A549 (cell line): ENCODE measurements around the gene HOXB1. TPM values are rescaled to one million over a fixed set of nuclear protein-coding genes. Genes with fewer than 3 reads are reported as not detected.

Experiments used
- ATAC-seq, 2 experiments: fragments of 200-7000 bp in 1 of 2; fragments of >200 bp in 1 of 2; cut with Nextera tagmentation in 1 of 2; cut with Tn5 transposase in 1 of 2; 3 replicates each; pipeline versions ENCODE4 v1.8.0 to v1.9.1; 2018 to 2020; ENCODE audit warnings: mild to moderate bottlenecking in 1 of 2, moderate library complexity in 1 of 2
- CTCF ChIA-PET: fragments of 300-600 bp; sonication (Branson Sonifier 250); formaldehyde crosslinking; extraction: SDS; loops from one replicate; lab custom pipeline; 2021; ENCODE audit warnings: antibody characterized with exemption, inconsistent platforms; lab: Yijun Ruan, JAX
- POLR2A ChIA-PET: fragments of 350-600 bp; formaldehyde crosslinking; extraction: SDS; loops from one replicate; lab custom pipeline; 2021; ENCODE audit warnings: antibody characterized with exemption, inconsistent platforms; lab: Yijun Ruan, JAX
- DNase-seq, 2 experiments: peaks; one replicate each; pipeline versions ENCODE4 v3.0.0 to v3.0.0-alpha.2; 2011 to 2016; ENCODE audit warnings: low read depth in 1 of 2, low spot score in 1 of 2
- FAIRE-seq: peaks from 2 replicates; lab custom pipeline; 2011; peaks lifted over from hg19 to GRCh38; lab: Jason Lieb, UNC
- H3K27ac ChIP-seq, 2 experiments: fragments of >200 bp; sonication (Bioruptor Twin); formaldehyde crosslinking; 3 replicates each; pipeline ENCODE4 v1.5.1; 2016 to 2017
- H3K4me1 ChIP-seq: fragments of >200 bp; sonication (Bioruptor Twin); formaldehyde crosslinking; 3 replicates; pipeline ENCODE4 v1.6.1; 2016
- H3K4me2 ChIP-seq: fragments of >200 bp; sonication (Bioruptor Twin); formaldehyde crosslinking; 3 replicates; pipeline ENCODE4 v1.6.1; 2016
- H3K4me3 ChIP-seq: fragments of >200 bp; sonication (Bioruptor Twin); formaldehyde crosslinking; 3 replicates; pipeline ENCODE4 v1.5.1; 2016
- H3K9me3 ChIP-seq: fragments of >200 bp; sonication (Bioruptor Twin); formaldehyde crosslinking; 3 replicates; pipeline ENCODE4 v1.6.1; 2016
- CBX8 ChIP-seq: fragments of 200-600 bp; sonication (generic); IDR thresholded peaks from 2 replicates; pipeline ENCODE4 v1.6.1; 2016
- CHD4 ChIP-seq: fragments of 200-600 bp; sonication (generic); IDR thresholded peaks from 2 replicates; pipeline ENCODE4 v1.6.1; 2016; ENCODE audit warnings: antibody characterized with exemption, mild to moderate bottlenecking, borderline replicate concordance
- EHF ChIP-seq: fragments of 250-450 bp; sonication (Bioruptor Pico); IDR thresholded peaks from 2 replicates; pipeline ENCODE4 v1.5.0; 2020; ENCODE audit warnings: mild to moderate bottlenecking
- EHMT2 ChIP-seq: fragments of 200-600 bp; sonication (generic); IDR thresholded peaks from 2 replicates; pipeline ENCODE4 v1.6.1; 2016; ENCODE audit warnings: antibody characterized with exemption, low read depth, mild to moderate bottlenecking, moderate library complexity
- ELK1 ChIP-seq: fragments of 150-350 bp; IDR thresholded peaks from 2 replicates; pipeline ENCODE4 v1.6.1; 2014; ENCODE audit warnings: low read depth, mild to moderate bottlenecking, low read length
- ESRRA ChIP-seq: fragments of 150-350 bp; IDR thresholded peaks from 2 replicates; pipeline ENCODE4 v1.6.1; 2014; ENCODE audit warnings: mild to moderate bottlenecking, low read length, borderline replicate concordance
- FOSB ChIP-seq: fragments of 250-450 bp; sonication (Bioruptor Pico); IDR thresholded peaks from 2 replicates; pipeline ENCODE4 v1.5.0; 2020; ENCODE audit warnings: mild to moderate bottlenecking, moderate library complexity
- FOSL2 ChIP-seq, 2 experiments: fragments of 450-650 bp in 1 of 2; fragments of >200 bp in 1 of 2; sonication (Bioruptor Twin) in 1 of 2; formaldehyde crosslinking; IDR thresholded peaks; 2 replicates each; pipeline versions ENCODE4 v1.5.0 to v1.6.1; 2016 to 2020; ENCODE audit warnings: mild to moderate bottlenecking in 1 of 2, moderate library complexity in 1 of 2
- HEYL ChIP-seq: fragments of 250-450 bp; sonication (Bioruptor Pico); IDR thresholded peaks from 2 replicates; pipeline ENCODE4 v1.8.0; 2021; ENCODE audit warnings: mild to moderate bottlenecking, moderate library complexity
- HOXA7 ChIP-seq: fragments of 250-450 bp; sonication (Bioruptor Pico); IDR thresholded peaks from 2 replicates; pipeline ENCODE4 v1.5.0; 2020; ENCODE audit warnings: mild to moderate bottlenecking, moderate library complexity
- JUNB ChIP-seq: fragments of >200 bp; sonication (Bioruptor Twin); formaldehyde crosslinking; IDR thresholded peaks from 2 replicates; pipeline ENCODE4 v1.6.1; 2016
- KDM1A ChIP-seq: fragments of 200-600 bp; sonication (generic); IDR thresholded peaks from 2 replicates; pipeline ENCODE4 v1.6.1; 2016; ENCODE audit warnings: low read depth, mild to moderate bottlenecking
- KDM5A ChIP-seq: fragments of 200-600 bp; sonication (generic); IDR thresholded peaks from 2 replicates; pipeline ENCODE4 v1.6.1; 2016; ENCODE audit warnings: antibody characterized with exemption, mild to moderate bottlenecking
- MAZ ChIP-seq: fragments of 150-350 bp; IDR thresholded peaks from 2 replicates; pipeline ENCODE4 v1.6.1; 2014; ENCODE audit warnings: antibody characterized with exemption, low read depth, low read length, borderline replicate concordance
- POLR2AphosphoS2 ChIP-seq: conservative IDR thresholded peaks from 2 replicates; pipeline ENCODE4 v1.6.1; 2012; ENCODE audit warnings: low read length, improper control_type of control experiment, inconsistent platforms
- RFX5 ChIP-seq: fragments of 450-650 bp; IDR thresholded peaks from 2 replicates; pipeline ENCODE4 v1.7.1; 2014; ENCODE audit warnings: antibody characterized with exemption, mild to moderate bottlenecking, moderate library complexity
- RNF2 ChIP-seq: fragments of 200-600 bp; sonication (generic); IDR thresholded peaks from 2 replicates; pipeline ENCODE4 v1.6.1; 2016; ENCODE audit warnings: low read depth, mild to moderate bottlenecking, antibody characterized with exemption, moderate library complexity, borderline replicate concordance
- TP53 ChIP-seq: fragments of 250-450 bp; sonication (Bioruptor Pico); IDR thresholded peaks from 2 replicates; pipeline ENCODE4 v1.5.0; 2021; ENCODE audit warnings: mild to moderate bottlenecking, moderate library complexity
- ZFP36 ChIP-seq: fragments of 450-650 bp; IDR thresholded peaks from 2 replicates; pipeline ENCODE4 v1.6.1; 2014; ENCODE audit warnings: borderline replicate concordance; ENCODE audit not compliant: partially characterized antibody
- ZSCAN20 ChIP-seq: fragments of 250-450 bp; sonication (Bioruptor Pico); IDR thresholded peaks from 2 replicates; pipeline ENCODE4 v1.8.0; 2022; ENCODE audit warnings: mild to moderate bottlenecking, moderate library complexity
- WGBS: methylation state at CpG from one replicate; pipeline ENCODE4 v1.1.6; 2017; ENCODE audit errors: missing lambda C conversion rate; 5-methylcytosine and 5-hydroxymethylcytosine counted together
- polyA plus RNA-seq, 4 experiments: library from polyadenylated mRNA; depleted of rRNA in 3 of 4; stranded (reverse); fragments of >200 nt; fragmentation: RNase III in 1 of 4; extraction: RNeasy Plus Mini Kit Qiagen cat#74134 plus additional on column Dnase treatment in 1 of 4; gene quantifications; 2 replicates in 3 of 4; 3 replicates in 1 of 4; pipeline ENCODE4 v1.2.3, GENCODE V29; 2011 to 2017
- TF ChIP-seq, protein P1 (sequence below): fragments of 250-450 bp; sonication (Bioruptor Pico); IDR thresholded peaks from 2 replicates; pipeline ENCODE4 v1.5.0; 2021; ENCODE audit warnings: mild to moderate bottlenecking, moderate library complexity, borderline replicate concordance

The HOXB1 gene
- polyA plus RNA-seq, 2 of the 4 experiments (the other 2 are of a cell fraction), result not detected

GRCh38 chr17:48552466-48553189 is 21.8 kb upstream of the HOXB1 start:
- ChIA-PET POLR2A (no interaction called here), CTCF (no interaction called here)
- H3K4me3 ChIP-seq, result no peak overlapping the region
- no peak for DNase-seq
- peak; percentile 68 for FAIRE-seq
- H3K4me2 ChIP-seq, result peak overlapping the region; percentile 89; the same call in 2 of the 3 replicates
- WGBS, result 84% methylated on average over 11 of the region's 11 CpGs
- H3K9me3 ChIP-seq, result no peaks in the 10 kb centered on the region
- TF ChIP-seq FOSL2 (IDR thresholded peaks at IDR 0.05) (no peak), FOSL2 (CRISPR knock-in tag; IDR thresholded peaks at IDR 0.05) (no peak), EHF (CRISPR knock-in tag) (no peak), HOXA7 (CRISPR knock-in tag) (no peak), TP53 (CRISPR knock-in tag) (no peak), POLR2AphosphoS2 (no peak), RNF2 (no peak), CHD4 (no peak), FOSB (no peak), RFX5 (no peak), ELK1 (no peak), KDM5A (no peak)
- TF ChIP-seq, protein P1, sequence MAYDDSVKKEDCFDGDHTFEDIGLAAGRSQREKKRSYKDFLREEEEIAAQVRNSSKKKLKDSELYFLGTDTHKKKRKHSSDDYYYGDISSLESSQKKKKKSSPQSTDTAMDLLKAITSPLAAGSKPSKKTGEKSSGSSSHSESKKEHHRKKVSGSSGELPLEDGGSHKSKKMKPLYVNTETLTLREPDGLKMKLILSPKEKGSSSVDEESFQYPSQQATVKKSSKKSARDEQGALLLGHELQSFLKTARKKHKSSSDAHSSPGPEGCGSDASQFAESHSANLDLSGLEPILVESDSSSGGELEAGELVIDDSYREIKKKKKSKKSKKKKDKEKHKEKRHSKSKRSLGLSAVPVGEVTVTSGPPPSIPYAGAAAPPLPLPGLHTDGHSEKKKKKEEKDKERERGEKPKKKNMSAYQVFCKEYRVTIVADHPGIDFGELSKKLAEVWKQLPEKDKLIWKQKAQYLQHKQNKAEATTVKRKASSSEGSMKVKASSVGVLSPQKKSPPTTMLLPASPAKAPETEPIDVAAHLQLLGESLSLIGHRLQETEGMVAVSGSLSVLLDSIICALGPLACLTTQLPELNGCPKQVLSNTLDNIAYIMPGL (CRISPR knock-in tag), result no peak
- ATAC-seq, result peak in 1 of 2 experiments; percentile 2; a peak in 1 of 6 replicates
- peaks cover 31% of the 10 kb centered on the region for H3K4me1 ChIP-seq
- peak overlapping the region; percentile 1 to 34; a peak in 3 of 6 replicates for H3K27ac ChIP-seq

DNA sequence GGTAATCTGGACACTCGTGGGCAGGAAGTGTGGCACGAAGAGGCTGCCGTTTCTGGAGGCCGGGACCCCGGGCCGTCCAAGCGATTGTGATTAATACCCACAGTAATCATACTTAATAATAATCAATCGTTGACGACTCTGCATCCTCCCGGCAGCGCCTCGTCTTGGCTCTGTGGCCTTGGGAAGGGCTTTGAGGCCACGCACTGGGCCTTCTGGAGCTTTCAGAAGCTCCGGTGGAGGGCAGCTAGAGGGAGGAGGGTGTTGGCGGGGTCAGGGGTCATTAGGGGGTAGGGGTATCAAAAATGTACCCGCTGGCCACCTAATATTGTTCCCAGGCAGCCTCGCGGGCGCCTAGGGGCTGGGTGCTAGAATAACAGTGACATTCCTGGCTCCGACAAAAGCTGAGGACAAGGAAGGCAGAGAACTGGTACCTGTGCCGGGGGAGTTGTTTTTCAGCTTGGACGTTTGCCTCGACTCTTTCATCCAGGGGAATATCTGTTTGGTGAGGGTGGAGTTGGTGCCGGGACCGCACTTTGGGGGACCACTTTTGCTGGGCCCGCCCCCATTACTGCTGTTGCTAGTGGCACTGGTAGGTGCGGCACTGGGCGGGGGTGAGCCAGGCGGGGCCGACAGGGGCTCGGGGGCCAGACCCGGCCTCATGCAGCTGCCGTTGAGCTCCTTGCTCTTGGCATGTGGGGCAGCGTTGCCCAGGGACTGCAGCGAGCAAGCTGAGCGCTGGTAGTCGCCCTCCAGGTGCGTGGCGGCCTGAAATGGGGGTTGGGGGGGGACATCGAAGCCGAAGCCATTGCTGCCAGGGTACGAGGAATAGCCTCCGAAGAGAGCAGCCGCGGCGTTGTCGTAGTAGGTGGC is 21.0 kb upstream of the HOXB1 start:
- POLR2A ChIA-PET, result interaction anchor here (0.6 kb wide), 1 partner anchor 449 kb away, joined by 4 read pairs; no protein-coding TSS in a partner anchor
- Histone ChIP-seq H3K9me3 (no peaks in the 10 kb centered on the region), H3K4me2 (no peak overlapping the region), H3K27ac (no peak overlapping the region), H3K4me3 (no peak overlapping the region), H3K4me1 (peaks cover 32% of the 10 kb centered on the region)
- FAIRE-seq (no peak), ATAC-seq (no peak), DNase-seq (no peak)
- WGBS, result 90% methylated on average over 46 of the region's 47 CpGs
- CTCF ChIA-PET, result no interaction called here
- TF ChIP-seq ELK1, result no peak
- no peak for TF ChIP-seq ESRRA
- TF ChIP-seq MAZ, result no peak
- no peak for TF ChIP-seq CBX8
- TF ChIP-seq FOSL2 (IDR thresholded peaks at IDR 0.05), result no peak
- no peak for TF ChIP-seq FOSL2 (CRISPR knock-in tag; IDR thresholded peaks at IDR 0.05)
- no peak for TF ChIP-seq ZSCAN20 (CRISPR knock-in tag)
- TF ChIP-seq HEYL (CRISPR knock-in tag), result no peak
- TF ChIP-seq ZFP36, result no peak
- TF ChIP-seq KDM1A, result no peak
- TF ChIP-seq KDM5A, result no peak
- TF ChIP-seq JUNB, result no peak
- TF ChIP-seq EHMT2, result no peak
- no peak for TF ChIP-seq RFX5
